Stimulated activated naive CD8-positive, alpha-beta T cell treated with anti-CD3 and anti-CD28 coated beads, Interleukin-15, Interleukin-2, amounts not matched to agents 100 U/mL and 50 U/mL, for 24 hours (primary cell): ENCODE data around the gene SYP.

Source experiments
- ATAC-seq: fragments of 150-1000 bp; cut with Tn5 transposase; one replicate; pipeline ENCODE4 v1.10.0; 2021
- DNase-seq: peaks from one replicate; pipeline ENCODE4 v3.0.0; 2021

Gene SYP

DNA sequence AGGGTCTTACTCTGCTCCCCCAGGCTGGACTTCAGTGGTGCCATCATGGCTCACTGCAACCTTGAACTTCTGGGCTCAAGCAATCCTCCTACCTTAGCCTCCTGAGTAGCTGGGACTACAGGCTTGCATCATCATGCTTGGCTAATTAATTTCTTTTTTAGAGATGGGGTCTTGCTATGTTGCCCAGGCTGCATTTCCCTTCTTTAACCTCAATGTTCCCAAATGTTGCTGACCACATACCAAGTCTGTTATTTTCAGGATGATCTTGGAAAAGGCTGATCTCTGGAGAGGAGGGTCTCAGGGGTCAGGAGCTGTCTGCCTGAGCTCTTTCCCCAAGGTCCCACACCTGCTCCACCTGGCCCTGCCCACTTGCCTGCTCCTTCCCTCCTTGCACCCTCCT is 20.1 kb upstream of the SYP start:
- ATAC-seq: no peak

GRCh38 chrX:49214996-49215526 is 15.1 kb upstream of the SYP start:
- no peak for ATAC-seq
- no peak for DNase-seq

More for the DNA sequence above, 20.1 kb upstream of the SYP start:
- DNase-seq: no peak

- DNase-seq: no peak
- no peak for ATAC-seq
Measured at GRCh38 chrX:49214416-49214815, 14.4 kb upstream of the SYP start.

- no peak for ATAC-seq
- no peak for DNase-seq
Measured at GRCh38 chrX:49212861-49213260, 12.9 kb upstream of the SYP start.

- DNase-seq: no peak
- ATAC-seq: no peak
Measured at GRCh38 chrX:49212209-49212608, 12.2 kb upstream of the SYP start.

DNA sequence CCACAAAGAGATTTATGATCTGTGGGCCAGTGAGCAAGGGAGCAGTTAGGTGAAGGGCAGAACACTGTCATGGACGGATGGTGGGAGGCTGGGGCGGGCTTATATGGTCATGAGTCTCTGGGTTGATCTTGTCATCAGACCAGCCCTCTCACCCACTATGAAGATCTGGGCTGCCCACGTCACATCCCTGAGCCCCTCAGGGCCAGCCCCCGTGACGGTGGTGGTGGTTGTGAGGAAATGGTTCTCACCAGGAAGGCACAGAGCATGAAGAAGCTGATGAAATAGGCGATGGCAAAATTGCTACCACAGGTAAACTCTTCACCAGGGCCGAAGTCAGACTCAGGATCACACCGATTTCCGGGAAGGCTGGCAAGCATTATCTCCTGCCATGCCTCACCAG is 11.1 kb upstream of the SYP start:
- no peak for ATAC-seq
- no peak for DNase-seq

GRCh38 chrX:49210406-49210805 is 10.4 kb upstream of the SYP start:
- DNase-seq: no peak
- no peak for ATAC-seq

- ATAC-seq: peak; percentile 46
- peak; percentile 41 for DNase-seq
Measured at GRCh38 chrX:49209434-49210251, 9.7 kb upstream of the SYP start.

GRCh38 chrX:49208399-49208798 is 8.4 kb upstream of the SYP start:
- no peak for ATAC-seq
- DNase-seq: no peak

- no peak for DNase-seq
- no peak for ATAC-seq
Measured at GRCh38 chrX:49206543-49206942, 6.5 kb upstream of the SYP start.

GRCh38 chrX:49205443-49205842 is 5.5 kb upstream of the SYP start:
- DNase-seq: no peak
- ATAC-seq: no peak

DNA sequence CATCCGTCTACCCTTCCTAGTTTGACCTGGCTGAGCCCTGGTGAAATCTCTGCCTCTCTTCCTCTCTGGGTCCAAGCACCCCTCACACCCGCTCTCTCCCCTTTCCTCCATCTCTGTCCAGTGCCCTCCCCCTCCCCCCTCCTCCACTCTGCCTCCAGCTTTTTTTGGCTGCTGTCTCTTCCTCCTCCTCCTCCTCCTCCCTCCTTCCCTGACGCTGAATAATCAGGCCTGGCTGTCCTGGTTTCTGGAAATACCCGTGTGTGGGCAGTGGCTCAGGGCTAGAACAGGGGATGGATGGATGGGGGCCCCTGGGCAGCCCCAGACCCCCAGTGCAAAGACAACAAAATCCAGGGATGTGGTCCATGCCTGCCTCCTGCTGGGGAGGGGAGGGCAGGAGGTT is 4.7 kb upstream of the SYP start:
- DNase-seq (no peak), ATAC-seq (no peak)

DNA sequence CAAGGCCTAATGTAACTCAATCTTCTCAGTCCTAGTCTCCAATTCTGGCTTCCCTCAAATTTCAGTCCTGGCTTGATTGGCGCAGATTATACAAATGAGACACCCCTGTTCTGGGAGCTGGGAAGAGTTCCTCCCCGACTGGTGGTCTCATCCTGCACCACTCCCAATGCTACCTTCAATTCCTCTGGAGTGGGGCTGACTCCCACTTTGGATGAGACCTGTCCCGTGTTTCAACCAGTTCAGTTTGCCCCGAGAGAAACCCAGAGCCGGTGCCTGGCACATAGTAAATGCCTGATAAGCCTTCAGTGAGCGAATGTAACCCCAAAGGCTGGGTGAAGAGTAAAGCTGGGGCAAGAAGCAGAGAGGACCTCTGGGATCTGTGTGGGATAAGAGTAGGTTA is 4.0 kb upstream of the SYP start:
- no peak for DNase-seq
- ATAC-seq: no peak

- no peak for ATAC-seq
- no peak for DNase-seq
Measured at GRCh38 chrX:49203536-49203935, 3.5 kb upstream of the SYP start.

GRCh38 chrX:49202022-49202421 is 2.0 kb upstream of the SYP start:
- DNase-seq (no peak), ATAC-seq (no peak)

DNA sequence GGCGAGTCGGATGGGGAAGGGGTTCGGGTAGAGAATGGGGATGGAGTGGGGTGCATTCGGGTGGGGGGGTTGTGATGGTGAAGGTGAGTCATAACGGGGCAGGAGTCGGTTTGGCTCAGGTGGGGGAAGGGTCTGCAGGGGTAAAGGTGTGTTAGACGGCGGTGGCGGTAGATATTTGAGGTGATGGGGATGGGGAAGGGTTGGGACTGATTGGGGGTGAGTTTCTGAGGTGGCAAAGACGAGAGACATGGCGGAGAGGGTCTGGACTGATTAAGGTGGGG is 738 bp downstream of the SYP start:
- ATAC-seq (no peak), DNase-seq (no peak)

- DNase-seq (no peak), ATAC-seq (no peak)
Measured at GRCh38 chrX:49198540-49199314, 1.3 kb downstream of the SYP start.

GRCh38 chrX:49197543-49198087 is 2.4 kb downstream of the SYP start:
- no peak for ATAC-seq
- no peak for DNase-seq

GRCh38 chrX:49193542-49193964 is 6.4 kb downstream of the SYP start:
- ATAC-seq (no peak), DNase-seq (no peak)

GRCh38 chrX:49192722-49193328 is 7.2 kb downstream of the SYP start:
- ATAC-seq (no peak), DNase-seq (peak; percentile 56)

DNA sequence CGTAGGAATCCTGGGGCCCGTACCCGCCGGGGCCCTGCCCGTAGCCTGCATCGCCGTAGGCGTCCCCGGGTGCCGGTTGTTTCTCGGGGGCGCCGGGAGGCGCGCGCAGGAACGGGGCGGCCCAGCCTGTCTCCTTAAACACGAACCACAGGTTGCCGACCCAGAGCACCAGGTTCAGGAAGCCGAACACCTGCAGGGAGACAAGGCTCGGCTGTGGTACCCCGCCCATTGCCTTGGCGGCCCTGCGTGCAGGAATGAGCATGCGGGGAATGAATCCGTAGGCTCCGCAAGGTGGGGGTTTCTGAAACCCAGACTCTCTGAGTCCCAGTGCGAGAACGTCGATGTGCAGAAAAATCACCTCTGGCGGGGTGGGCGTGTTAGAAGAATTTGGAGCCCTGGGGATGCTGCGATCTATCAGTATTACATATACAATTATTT is 8.4 kb downstream of the SYP start:
- DNase-seq (peak; percentile 34), ATAC-seq (peak; percentile 8)

- ATAC-seq (peak; percentile 91), DNase-seq (peak; percentile 77)
Measured at GRCh38 chrX:49190821-49191573, 9.0 kb downstream of the SYP start.
